Urinary bladder (tissue), 4 donors: Measurements from ENCODE around the gene ANKRD42. TPM values are rescaled to one million over a fixed set of nuclear protein-coding genes. Genes with fewer than 3 reads are reported as not detected.

Source experiments
- DNase-seq: peaks from one replicate; pipeline ENCODE4 v3.0.0-alpha.2; 2015; ENCODE audit errors: extremely low spot score
- H3K27ac ChIP-seq: one replicate; pipeline ENCODE4 v1.5.1; 2013; ENCODE audit warnings: low read depth, mild to moderate bottlenecking, moderate library complexity
- H3K36me3 ChIP-seq: one replicate; pipeline ENCODE4 v1.6.1; 2013; ENCODE audit warnings: mild to moderate bottlenecking, moderate library complexity; ENCODE audit not compliant: insufficient read depth
- H3K4me1 ChIP-seq: one replicate; pipeline ENCODE4 v1.6.1; 2013; ENCODE audit warnings: mild to moderate bottlenecking, moderate library complexity; ENCODE audit not compliant: insufficient read depth
- H3K4me3 ChIP-seq: one replicate; pipeline ENCODE4 v1.5.1; 2013; ENCODE audit warnings: low read depth, low read length
- WGBS: extraction: QIAGEN DNeasy Blood & Tissue Kit; methylation state at CpG from one replicate; pipeline ENCODE4 v1.1.7; 2013; 5-methylcytosine and 5-hydroxymethylcytosine counted together
- polyA plus RNA-seq: library from polyadenylated mRNA; stranded (reverse); fragments of 200-250 nt; gene quantifications from one replicate; pipeline ENCODE4 v1.2.3, GENCODE V29; 2013
- total RNA-seq: library from RNA; depleted of rRNA; stranded (reverse); fragments of >200 nt; gene quantifications from one replicate; pipeline ENCODE4 v1.2.3, GENCODE V29; 2014
- donor health status: healthy with polysubstance abuse.
- donor health status: healthy.

The ANKRD42 gene
- total RNA-seq (6.4 TPM), polyA plus RNA-seq (9.6 TPM)

GRCh38 chr11:83193315-83194280 is at the start of gene ANKRD42:
ANKRD42 (plus strand) TSS chr11:83193712; CDS start chr11:83194671, 959 bp downstream.
- Histone ChIP-seq H3K36me3 (peaks cover 1% of the 10 kb centered on the region), H3K27ac (peak within 1 kb of the TSS; percentile 93), H3K4me1 (peaks cover 4% of the 10 kb centered on the region), H3K4me3 (peak within 1 kb of the TSS; percentile 83)
- peak; percentile 88 for DNase-seq
- WGBS = under 1% methylated on average over 67 of the region's 67 CpGs

- no peak for DNase-seq
- Histone ChIP-seq H3K36me3 (no peaks in the 10 kb centered on the region), H3K4me3 (no peak overlapping the region), H3K4me1 (no peaks in the 10 kb centered on the region), H3K27ac (no peak overlapping the region)
- WGBS = 72% methylated on average over 4 of the region's 4 CpGs
Observed at GRCh38 chr11:83147895-83148294, 45.6 kb upstream of the ANKRD42 start.

- Histone ChIP-seq H3K36me3 (no peaks in the 10 kb centered on the region), H3K27ac (no peak overlapping the region), H3K4me1 (no peaks in the 10 kb centered on the region), H3K4me3 (no peak overlapping the region)
- no peak for DNase-seq
- 84% methylated on average over 2 of the region's 2 CpGs for WGBS
Observed at GRCh38 chr11:83150450-83150849, 43.1 kb upstream of the ANKRD42 start.

GRCh38 chr11:83151274-83151977 is 42.1 kb upstream of the ANKRD42 start:
- Histone ChIP-seq H3K4me3 (no peak overlapping the region), H3K4me1 (no peaks in the 10 kb centered on the region), H3K27ac (no peak overlapping the region), H3K36me3 (no peaks in the 10 kb centered on the region)
- DNase-seq = no peak
- WGBS = 89% methylated on average over 10 of the region's 10 CpGs

- 93% methylated on average over 2 of the region's 2 CpGs for WGBS
- H3K4me3 ChIP-seq = no peak overlapping the region
- no peaks in the 10 kb centered on the region for H3K36me3 ChIP-seq
- H3K4me1 ChIP-seq = no peaks in the 10 kb centered on the region
- no peak overlapping the region for H3K27ac ChIP-seq
- no peak for DNase-seq
Observed at GRCh38 chr11:83152264-83152663, 41.2 kb upstream of the ANKRD42 start.

GRCh38 chr11:83153764-83154163 is 39.7 kb upstream of the ANKRD42 start:
- no peak for DNase-seq
- WGBS = 88% methylated on average over 6 of the region's 6 CpGs
- no peak overlapping the region for H3K4me3 ChIP-seq
- H3K27ac ChIP-seq = peak overlapping the region; percentile 5
- no peaks in the 10 kb centered on the region for H3K36me3 ChIP-seq
- no peaks in the 10 kb centered on the region for H3K4me1 ChIP-seq

- H3K36me3 ChIP-seq = no peaks in the 10 kb centered on the region
- DNase-seq = peak; percentile 99
- H3K4me1 ChIP-seq = no peaks in the 10 kb centered on the region
- WGBS = under 1% methylated on average over 35 of the region's 35 CpGs
- H3K27ac ChIP-seq = peak overlapping the region; percentile 84
- H3K4me3 ChIP-seq = peak overlapping the region; percentile 36
Observed at GRCh38 chr11:83156144-83156995, 37.1 kb upstream of the ANKRD42 start.

- H3K4me1 ChIP-seq = no peaks in the 10 kb centered on the region
- WGBS = under 1% methylated on average over 55 of the region's 55 CpGs
- H3K36me3 ChIP-seq = no peaks in the 10 kb centered on the region
- H3K27ac ChIP-seq = peak within 1 kb of the TSS; percentile 100
- H3K4me3 ChIP-seq = peak within 1 kb of the TSS; percentile 93
- DNase-seq = no peak
Observed at GRCh38 chr11:83156996-83157593, 36.4 kb upstream of the ANKRD42 start, which contains the start of gene PCF11. PCF11 (plus strand) TSS chr11:83157131; CDS start chr11:83157440, 309 bp downstream.

GRCh38 chr11:83157594-83158356 is 35.7 kb upstream of the ANKRD42 start:
- DNase-seq = peak; percentile 45
- H3K4me3 ChIP-seq = peak overlapping the region; percentile 93
- H3K27ac ChIP-seq = peak overlapping the region; percentile 100
- WGBS = under 1% methylated on average over 18 of the region's 18 CpGs
- no peaks in the 10 kb centered on the region for H3K4me1 ChIP-seq
- no peaks in the 10 kb centered on the region for H3K36me3 ChIP-seq

GRCh38 chr11:83158357-83158786 is 35.1 kb upstream of the ANKRD42 start:
- WGBS = under 1% methylated on average over 5 of the region's 5 CpGs
- no peak for DNase-seq
- H3K36me3 ChIP-seq = no peaks in the 10 kb centered on the region

GRCh38 chr11:83158965-83159901 is 34.3 kb upstream of the ANKRD42 start:
- no peaks in the 10 kb centered on the region for H3K4me1 ChIP-seq
- H3K4me3 ChIP-seq = peak overlapping the region; percentile 93

More at GRCh38 chr11:83158357-83158786, 35.1 kb upstream of the ANKRD42 start:
- Histone ChIP-seq H3K4me3 (peak overlapping the region; percentile 93), H3K4me1 (no peaks in the 10 kb centered on the region), H3K27ac (peak overlapping the region; percentile 100)

More at GRCh38 chr11:83158965-83159901, 34.3 kb upstream of the ANKRD42 start:
- peak overlapping the region; percentile 73 for H3K27ac ChIP-seq
- no peak for DNase-seq
- H3K36me3 ChIP-seq = no peaks in the 10 kb centered on the region
- 9% methylated on average over 15 of the region's 15 CpGs for WGBS
